ENCODE measurements around the gene GJB2. TPM values are rescaled to one million over a fixed set of nuclear protein-coding genes. Genes with fewer than 3 reads are reported as not detected.

GJB2 gene
- polyA plus RNA-seq, 1 experiment: 3.0 TPM

DNA sequence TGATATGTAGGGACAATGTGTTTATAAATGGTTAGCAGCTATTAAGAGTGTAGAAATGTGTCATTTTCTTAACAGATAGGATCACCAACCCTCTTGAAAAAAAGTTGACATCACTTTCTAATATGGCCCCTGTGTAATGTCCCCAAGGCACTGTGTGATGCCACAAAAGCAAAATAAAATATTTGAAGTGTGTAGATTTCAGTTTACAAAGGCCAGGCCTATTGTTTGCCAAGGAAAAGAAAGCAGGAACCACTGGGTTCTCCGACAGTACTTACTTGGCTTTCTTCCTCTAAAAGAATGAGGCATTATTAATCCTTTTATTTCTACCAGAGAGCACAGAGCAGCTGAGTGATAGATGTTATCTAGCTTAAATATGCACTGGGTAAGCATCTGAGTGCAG lies 21.4 kb downstream of the GJB2 start:
- ChIA-PET POLR2A (no interaction called here), CTCF (no interaction called here)
- H3K4me3 ChIP-seq (ENCODE audit: low read depth, low read length): no peak overlapping the region
- no peak for DNase-seq (ENCODE audit: low read depth, low spot score)
- H3K27ac ChIP-seq (ENCODE audit: low read depth, low read length): no peak overlapping the region
- TF ChIP-seq, protein P1, sequence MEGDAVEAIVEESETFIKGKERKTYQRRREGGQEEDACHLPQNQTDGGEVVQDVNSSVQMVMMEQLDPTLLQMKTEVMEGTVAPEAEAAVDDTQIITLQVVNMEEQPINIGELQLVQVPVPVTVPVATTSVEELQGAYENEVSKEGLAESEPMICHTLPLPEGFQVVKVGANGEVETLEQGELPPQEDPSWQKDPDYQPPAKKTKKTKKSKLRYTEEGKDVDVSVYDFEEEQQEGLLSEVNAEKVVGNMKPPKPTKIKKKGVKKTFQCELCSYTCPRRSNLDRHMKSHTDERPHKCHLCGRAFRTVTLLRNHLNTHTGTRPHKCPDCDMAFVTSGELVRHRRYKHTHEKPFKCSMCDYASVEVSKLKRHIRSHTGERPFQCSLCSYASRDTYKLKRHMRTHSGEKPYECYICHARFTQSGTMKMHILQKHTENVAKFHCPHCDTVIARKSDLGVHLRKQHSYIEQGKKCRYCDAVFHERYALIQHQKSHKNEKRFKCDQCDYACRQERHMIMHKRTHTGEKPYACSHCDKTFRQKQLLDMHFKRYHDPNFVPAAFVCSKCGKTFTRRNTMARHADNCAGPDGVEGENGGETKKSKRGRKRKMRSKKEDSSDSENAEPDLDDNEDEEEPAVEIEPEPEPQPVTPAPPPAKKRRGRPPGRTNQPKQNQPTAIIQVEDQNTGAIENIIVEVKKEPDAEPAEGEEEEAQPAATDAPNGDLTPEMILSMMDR (IDR thresholded peaks at IDR 0.05; ENCODE audit: low read depth, low read length): no peak
- no peaks in the 10 kb centered on the region; the same call in 1 of the 2 replicates for H3K9me3 ChIP-seq (ENCODE audit: control insufficient read depth, insufficient read depth, low read length)
- H3K27me3 ChIP-seq (ENCODE audit: control insufficient read depth, insufficient read depth, low read length): peaks cover 2% of the 10 kb centered on the region

DNA sequence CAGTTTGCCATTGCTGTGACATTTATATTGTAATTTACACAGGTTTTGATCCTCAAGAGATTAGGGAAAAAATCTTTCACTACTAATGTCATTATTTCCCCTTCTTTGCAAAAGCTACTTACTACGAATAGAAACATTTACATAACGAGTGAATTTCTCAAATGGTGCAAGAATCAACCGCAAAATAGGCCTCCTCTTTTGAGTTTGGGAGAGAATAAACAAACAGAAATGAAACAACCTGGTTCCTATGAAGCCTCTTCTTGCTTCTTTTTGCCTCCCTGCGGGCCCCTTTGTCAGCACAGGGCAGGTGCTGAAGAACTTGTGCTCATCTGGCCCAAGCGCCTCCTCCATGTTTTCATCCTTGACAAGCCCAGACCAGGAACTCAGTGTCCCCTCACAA lies 21.8 kb downstream of the GJB2 start:
- TF ChIP-seq, protein P1 (IDR thresholded peaks at IDR 0.05; ENCODE audit: low read depth, low read length): no peak
- peaks cover 2% of the 10 kb centered on the region for H3K27me3 ChIP-seq (ENCODE audit: control insufficient read depth, insufficient read depth, low read length)
- CTCF ChIA-PET: interaction anchor here (0.9 kb wide), 1 partner anchor 12 kb away, joined by 3 read pairs; no protein-coding TSS in a partner anchor

DNA sequence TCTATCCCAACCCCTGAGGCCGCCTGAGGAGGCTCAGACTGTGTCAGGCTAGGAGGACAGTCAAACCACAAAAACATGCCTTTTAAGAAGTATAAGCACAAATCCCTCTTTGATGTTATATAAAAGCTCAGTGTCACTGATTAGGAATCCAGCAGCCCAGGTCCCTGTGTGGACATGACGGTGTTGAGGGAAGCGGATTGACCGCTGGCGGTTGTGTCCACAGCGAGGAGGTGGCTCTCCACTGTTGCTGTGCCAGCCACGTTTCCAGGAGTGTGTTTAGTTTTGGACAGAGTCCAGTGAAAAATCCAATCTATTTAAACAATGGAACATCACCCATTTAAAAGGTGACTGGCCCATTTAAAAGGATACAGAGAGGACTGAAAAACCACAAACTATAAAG lies 24.3 kb downstream of the GJB2 start:
- no peak overlapping the region for H3K27ac ChIP-seq (ENCODE audit: low read depth, low read length)
- DNase-seq (ENCODE audit: low read depth, low spot score): no peak
- no peaks in the 10 kb centered on the region; the same call in 1 of the 2 replicates for H3K9me3 ChIP-seq (ENCODE audit: control insufficient read depth, insufficient read depth, low read length)
- peaks cover 2% of the 10 kb centered on the region for H3K27me3 ChIP-seq (ENCODE audit: control insufficient read depth, insufficient read depth, low read length)
- ChIA-PET CTCF (no interaction called here), POLR2A (no interaction called here)
- TF ChIP-seq, protein P1 (IDR thresholded peaks at IDR 0.05; ENCODE audit: low read depth, low read length): no peak
- no peak overlapping the region for H3K4me3 ChIP-seq (ENCODE audit: low read depth, low read length)

More for the DNA sequence above, 21.8 kb downstream of the GJB2 start:
- H3K9me3 ChIP-seq (ENCODE audit: control insufficient read depth, insufficient read depth, low read length): no peaks in the 10 kb centered on the region; the same call in 1 of the 2 replicates
- DNase-seq (ENCODE audit: low read depth, low spot score): no peak
- POLR2A ChIA-PET: no interaction called here
- no peak overlapping the region for H3K4me3 ChIP-seq (ENCODE audit: low read depth, low read length)
- H3K27ac ChIP-seq (ENCODE audit: low read depth, low read length): no peak overlapping the region

DNA sequence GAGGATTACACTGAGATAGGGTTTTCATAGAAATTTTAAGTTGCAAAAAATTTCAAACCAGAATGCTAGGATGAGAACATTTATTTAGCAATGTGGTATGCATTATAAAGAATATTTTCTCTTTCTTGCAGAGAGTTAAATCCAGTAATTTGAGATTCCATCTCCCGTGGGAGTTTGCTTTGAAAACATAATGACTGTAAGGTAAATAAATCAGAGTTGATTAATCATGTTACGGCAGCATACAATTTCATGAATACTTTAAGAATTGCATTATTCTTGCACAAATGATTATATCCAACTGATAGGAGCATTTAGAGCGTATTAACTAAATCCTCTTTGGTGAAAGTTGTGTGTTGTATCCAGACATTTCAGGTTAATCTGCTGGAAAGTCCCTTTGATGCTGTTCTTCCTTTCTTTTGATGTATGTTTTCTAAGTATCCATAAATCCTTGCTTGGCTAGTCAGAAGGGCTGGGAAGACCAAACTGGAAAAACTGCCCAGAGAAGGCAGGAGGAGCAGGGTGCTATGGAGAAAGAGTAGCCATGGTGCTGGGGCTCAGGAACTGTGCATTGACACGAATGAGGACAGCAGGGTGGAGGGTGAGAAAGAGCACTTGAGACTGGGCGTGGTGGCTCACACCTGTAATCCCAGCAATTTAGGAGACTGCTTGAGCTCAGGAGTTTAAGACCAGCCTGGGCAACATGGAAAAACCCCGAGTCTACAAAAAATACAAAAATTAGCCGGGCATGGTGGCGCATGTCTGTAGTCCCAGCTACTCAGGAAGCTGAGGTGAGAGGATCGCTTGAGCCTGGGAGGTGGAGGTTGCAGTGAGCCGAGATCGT lies 27.1 kb downstream of the GJB2 start:
- H3K27me3 ChIP-seq (ENCODE audit: control insufficient read depth, insufficient read depth, low read length): peaks cover 2% of the 10 kb centered on the region
- no peak overlapping the region for H3K4me3 ChIP-seq (ENCODE audit: low read depth, low read length)
- H3K9me3 ChIP-seq (ENCODE audit: control insufficient read depth, insufficient read depth, low read length): no peaks in the 10 kb centered on the region; the same call in 1 of the 2 replicates
- ChIA-PET CTCF (no interaction called here), POLR2A (interaction anchor here (0.5 to 0.6 kb wide), 2 partner anchors 180 to 304 kb away, joined by 3 read pairs; no protein-coding TSS in a partner anchor)
- peak; percentile 36 for DNase-seq (ENCODE audit: low read depth, low spot score)
- TF ChIP-seq, protein P1 (IDR thresholded peaks at IDR 0.05; ENCODE audit: low read depth, low read length): no peak
- H3K27ac ChIP-seq (ENCODE audit: low read depth, low read length): peak overlapping the region; percentile 61

DNA sequence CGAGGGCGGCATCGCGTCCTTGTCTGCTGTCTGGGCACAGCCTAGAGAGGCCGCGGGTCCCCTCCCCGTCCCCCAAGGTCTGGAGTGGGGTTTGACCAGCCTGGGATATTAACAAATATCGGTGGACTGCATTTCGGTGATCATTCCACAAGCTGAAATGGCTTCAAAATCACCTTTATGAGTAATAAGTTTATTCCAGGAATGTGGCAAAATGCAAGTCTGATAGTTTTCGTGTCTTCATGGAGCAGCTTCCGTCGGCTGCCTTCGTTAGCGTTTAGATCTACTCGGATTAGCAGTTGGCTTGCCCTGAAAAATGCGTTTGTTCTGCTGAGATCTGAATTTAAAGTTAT lies 30.8 kb downstream of the GJB2 start:
- TF ChIP-seq, protein P1 (IDR thresholded peaks at IDR 0.05; ENCODE audit: low read depth, low read length): no peak
- H3K9me3 ChIP-seq (ENCODE audit: control insufficient read depth, insufficient read depth, low read length): no peaks in the 10 kb centered on the region
- H3K4me3 ChIP-seq (ENCODE audit: low read depth, low read length): peak overlapping the region; percentile 71; the same call in 1 of the 2 replicates
- ChIA-PET POLR2A (no interaction called here), CTCF (interaction anchor here (0.9 to 3.3 kb wide), 4 partner anchors 35 to 176 kb away, joined by 3 to 32 read pairs (median 6); no protein-coding TSS in a partner anchor)
- no peak for DNase-seq (ENCODE audit: low read depth, low spot score)
- peaks cover 6% of the 10 kb centered on the region for H3K27me3 ChIP-seq (ENCODE audit: control insufficient read depth, insufficient read depth, low read length)
- no peak overlapping the region for H3K27ac ChIP-seq (ENCODE audit: low read depth, low read length)
